HG03095 (cell line): ENCODE results near the gene CTNND2.

Experiments
- ATAC-seq: cut with Tn5 transposase; IDR thresholded peaks from one replicate; pipeline ENCODE4 v1.9.1; 2021; ENCODE audit warnings: moderate library complexity; ENCODE audit not compliant: unreplicated experiment

CTNND2 gene

DNA sequence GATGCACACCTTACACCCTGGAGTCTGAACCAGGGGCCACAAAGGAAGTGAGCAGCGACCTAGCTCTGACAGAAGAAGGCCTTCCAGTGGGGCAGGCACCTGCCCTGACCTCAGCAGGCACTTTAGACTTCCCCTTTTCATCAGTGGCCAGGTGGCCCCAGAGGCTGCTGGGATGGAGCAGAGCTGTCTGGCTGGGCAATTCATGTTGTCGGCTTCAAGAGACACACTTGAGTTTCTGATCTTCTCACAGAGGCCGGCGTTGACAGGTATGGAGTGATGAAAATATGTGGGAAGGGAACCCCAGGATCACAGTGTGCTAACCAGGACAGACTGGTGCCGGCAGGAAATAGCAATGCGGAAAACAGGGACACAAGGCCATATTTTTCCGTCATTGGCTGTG, 375.5 kb downstream of the CTNND2 start:
- no peak for ATAC-seq

- ATAC-seq = no peak
Measured at GRCh38 chr5:11527652-11528349, 376.4 kb downstream of the CTNND2 start.

GRCh38 chr5:11525020-11525419, 379.2 kb downstream of the CTNND2 start:
- ATAC-seq = no peak

GRCh38 chr5:11524188-11524587, 380.1 kb downstream of the CTNND2 start:
- no peak for ATAC-seq

DNA sequence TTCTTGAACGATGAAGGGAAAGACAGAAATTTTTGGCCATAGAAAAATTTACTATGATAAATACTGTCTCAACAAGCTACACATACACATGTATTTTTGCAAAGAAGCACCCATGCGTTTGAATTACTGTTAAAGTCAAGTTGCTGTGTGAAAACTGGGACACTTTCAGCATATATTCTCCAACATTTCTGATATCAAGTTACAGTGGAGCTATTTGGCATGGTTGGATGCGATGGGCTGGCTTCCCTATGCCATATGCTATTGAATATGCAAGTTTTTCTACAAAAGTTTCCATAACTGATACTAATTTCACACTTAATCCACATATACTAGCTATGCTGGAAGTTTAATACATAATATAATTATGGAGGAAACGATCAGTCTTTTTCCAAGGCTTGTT, 381.4 kb downstream of the CTNND2 start:
- no peak for ATAC-seq

- ATAC-seq = no peak
Measured at GRCh38 chr5:11520241-11520930, 383.9 kb downstream of the CTNND2 start.

DNA sequence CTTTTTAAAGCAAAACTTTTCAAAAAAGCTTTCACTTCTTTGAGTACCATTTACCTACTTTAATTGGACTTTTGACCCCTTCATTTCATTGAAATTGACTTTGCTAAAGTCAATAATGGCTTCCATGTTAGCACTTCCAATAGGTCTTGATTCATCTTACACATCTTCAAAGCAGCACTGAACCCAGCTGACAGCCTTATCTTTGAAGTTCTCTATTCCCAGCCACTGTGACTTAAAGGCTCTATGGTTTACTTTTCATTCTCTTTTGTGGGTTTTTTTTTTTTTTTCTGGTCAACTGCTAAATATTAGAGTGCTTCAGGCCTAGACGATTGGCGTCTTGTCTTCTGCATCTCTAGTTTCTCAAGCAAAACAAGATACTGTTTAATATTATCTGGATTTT, 385.0 kb downstream of the CTNND2 start:
- no peak for ATAC-seq

DNA sequence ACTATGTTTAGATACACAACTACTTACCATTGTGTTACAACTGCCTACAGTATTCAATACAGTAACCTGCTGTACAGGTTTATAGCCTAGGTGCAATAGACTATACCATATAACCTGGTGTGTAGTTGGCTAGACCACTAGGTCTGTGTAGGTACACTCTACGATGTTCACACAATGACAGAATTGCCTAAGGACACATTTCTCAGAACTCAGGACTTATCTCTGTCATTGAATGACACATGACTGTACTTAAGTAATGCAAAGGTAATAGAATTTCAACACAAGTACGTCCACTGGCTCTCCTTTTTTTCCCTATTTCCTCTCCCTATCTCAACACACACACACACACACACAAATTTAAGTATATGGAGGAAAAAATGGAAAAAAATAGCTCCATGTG, 385.6 kb downstream of the CTNND2 start:
- no peak for ATAC-seq

- ATAC-seq = no peak
Measured at GRCh38 chr5:11514705-11515432, 389.4 kb downstream of the CTNND2 start.

GRCh38 chr5:11511878-11512277, 392.4 kb downstream of the CTNND2 start:
- no peak for ATAC-seq

DNA sequence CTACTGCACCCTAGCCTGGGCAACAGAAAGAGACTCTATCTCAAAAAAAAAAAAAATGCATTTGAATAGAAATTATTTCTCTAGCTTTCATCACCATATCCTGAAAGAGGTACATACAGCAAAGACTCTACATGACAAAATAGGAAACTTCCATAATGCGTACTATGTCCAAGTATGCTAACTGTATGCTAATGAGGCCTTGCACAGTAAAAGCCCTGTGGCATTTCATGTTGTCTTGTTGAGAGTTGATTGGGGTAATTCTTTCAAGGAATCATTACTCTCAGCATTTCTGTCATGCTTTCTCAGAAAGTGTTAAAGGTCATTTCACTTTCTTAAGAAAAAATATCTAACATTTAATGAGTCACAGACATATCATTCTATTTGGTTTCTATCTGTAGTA, 393.4 kb downstream of the CTNND2 start:
- ATAC-seq = no peak

DNA sequence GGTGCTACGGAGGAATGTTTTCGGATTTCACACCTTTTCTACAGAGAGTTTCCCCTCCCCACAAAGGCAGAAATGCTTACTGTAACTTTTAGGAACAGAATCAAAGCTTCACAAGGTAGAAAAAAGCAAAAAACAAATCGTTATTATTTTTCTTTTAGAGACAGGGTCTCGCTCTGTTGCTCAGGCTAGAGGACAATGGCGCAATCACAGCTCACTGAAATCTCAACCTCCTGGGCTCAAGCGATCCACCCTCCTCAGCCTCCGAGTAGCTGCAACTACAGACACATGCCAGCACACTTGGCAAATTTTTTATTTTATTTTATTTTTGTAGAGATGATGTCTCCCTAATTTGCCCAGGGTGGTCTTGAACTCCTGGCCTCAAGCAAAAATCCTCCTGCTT, 394.5 kb downstream of the CTNND2 start:
- ATAC-seq = no peak

GRCh38 chr5:11507156-11507910, 396.9 kb downstream of the CTNND2 start:
- ATAC-seq = no peak

DNA sequence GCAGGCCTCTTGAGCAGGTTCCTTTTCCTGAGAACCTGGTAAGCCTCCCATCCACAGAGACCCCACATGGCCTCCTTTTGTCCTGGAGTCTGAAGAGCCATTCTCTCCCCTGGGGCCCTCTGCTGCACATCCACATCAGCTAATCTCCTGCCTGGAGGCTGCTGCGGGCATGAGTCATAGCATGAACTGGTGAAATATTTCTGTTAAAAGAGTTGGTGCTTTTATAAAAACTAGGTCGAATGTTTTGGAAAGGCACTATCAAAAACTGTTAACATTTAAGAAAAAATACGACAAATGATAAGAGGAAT, 399.4 kb downstream of the CTNND2 start:
- ATAC-seq = no peak

- ATAC-seq = no peak
Measured at GRCh38 chr5:11504065-11504885, 400.0 kb downstream of the CTNND2 start.

DNA sequence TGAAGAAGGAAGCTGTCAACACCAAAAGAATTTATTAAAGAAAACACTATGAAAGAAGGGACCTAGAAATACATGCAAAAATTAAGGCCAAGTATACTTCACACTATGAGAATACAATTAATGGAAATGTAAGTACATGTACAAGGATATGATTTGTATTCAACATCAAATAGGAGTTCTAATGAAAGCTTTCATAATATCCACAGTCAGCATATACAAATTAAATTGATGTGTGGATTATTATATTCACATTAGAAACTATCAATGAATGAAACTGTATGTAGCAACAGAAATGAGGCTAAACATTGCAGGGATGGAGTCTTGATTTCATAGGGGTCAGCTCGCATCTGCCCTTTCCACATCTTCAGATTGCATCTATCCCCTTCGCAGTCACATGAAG, 401.5 kb downstream of the CTNND2 start:
- ATAC-seq = no peak

DNA sequence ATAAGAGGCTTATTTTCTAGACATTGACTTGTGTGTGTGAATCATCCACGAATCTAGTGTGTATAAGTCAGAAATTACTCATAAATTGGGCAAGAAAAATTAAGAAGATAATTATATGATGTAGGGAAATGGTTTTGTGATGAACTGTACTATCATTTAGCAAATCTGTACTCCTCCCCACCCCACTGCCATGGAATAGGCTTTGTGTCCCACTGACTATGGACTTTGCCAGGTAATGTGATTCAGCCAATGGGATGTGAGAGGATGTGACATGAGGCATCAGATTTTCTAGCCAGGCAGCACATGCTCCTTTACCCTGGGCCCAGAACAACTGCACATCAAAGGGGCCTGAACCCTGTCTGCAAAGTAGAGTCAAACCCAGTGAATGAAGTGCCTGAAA, 406.6 kb downstream of the CTNND2 start:
- ATAC-seq = no peak

- no peak for ATAC-seq
Measured at GRCh38 chr5:11496137-11496719, 408.0 kb downstream of the CTNND2 start.

DNA sequence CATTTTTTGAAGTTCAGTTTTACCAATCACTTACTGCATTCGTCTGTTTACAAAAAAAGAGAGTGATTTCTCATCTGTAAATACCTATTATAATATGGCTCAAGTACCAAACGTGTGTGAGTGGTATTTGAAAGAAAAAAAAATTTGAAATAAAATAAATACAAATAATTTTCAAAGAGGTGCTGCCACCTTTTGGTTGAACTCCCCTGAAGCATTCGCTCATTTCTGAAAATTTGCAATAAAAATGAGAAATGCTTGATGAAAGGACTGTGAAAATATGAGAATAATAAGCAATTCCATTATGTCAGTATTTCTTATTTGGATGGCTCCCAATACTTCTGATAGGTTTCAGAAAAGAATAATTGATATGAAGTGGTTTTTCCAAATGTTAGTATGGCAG, 409.9 kb downstream of the CTNND2 start:
- ATAC-seq = no peak

DNA sequence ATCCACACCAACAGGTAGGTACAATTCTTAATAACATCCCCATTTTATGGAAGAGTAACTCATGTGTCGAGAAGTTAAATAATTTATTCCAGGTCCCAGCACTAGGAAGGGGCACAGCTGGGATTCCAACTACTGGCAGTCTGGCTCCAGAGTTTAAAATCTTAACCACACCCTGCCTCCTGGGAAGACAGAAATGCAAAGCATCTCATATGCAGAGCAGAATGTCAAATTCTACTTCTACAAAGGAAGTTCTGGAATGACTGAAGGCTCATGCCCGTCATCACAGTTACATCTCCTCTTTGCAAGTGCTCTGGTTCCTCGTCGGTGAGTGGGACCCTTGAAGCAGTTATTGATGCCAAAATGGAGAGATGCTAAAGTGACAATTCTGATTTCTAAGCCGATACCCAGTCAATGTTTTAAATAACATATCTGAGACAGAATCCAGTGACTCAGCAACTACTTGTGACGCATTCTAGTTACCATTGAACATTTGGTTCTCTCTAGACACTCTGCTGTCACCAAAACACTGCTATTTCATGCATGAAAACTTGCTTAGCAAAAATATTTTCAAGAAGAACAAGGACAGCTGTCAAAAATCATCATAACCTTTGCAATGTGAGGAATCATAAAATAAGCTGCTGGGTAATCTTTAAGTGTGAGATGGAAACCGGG, 412.7 kb downstream of the CTNND2 start:
- ATAC-seq = no peak
